ENCODE measurements around the gene OSCP1.

- TF ChIP-seq POLR2A (IDR thresholded peaks at IDR 0.05) (no peak), CTCF (IDR thresholded peaks at IDR 0.05) (no peak)
Measured at GRCh38 chr1:36492491-36492890, 42.2 kb upstream of the OSCP1 start.

Measured in thyroid gland (tissue), 4 donors.